HG02759 (cell line): ENCODE results near the gene TMEM121.

Experiments
- ATAC-seq: cut with Tn5 transposase; IDR thresholded peaks from one replicate; pipeline ENCODE4 v1.9.1; 2021; ENCODE audit warnings: mild to moderate bottlenecking, moderate library complexity; ENCODE audit not compliant: unreplicated experiment

The TMEM121 gene

GRCh38 chr14:105486974-105487448, 39.4 kb upstream of the TMEM121 start:
- ATAC-seq: no peak

- no peak for ATAC-seq
Observed at GRCh38 chr14:105487449-105487985, 38.9 kb upstream of the TMEM121 start.

DNA sequence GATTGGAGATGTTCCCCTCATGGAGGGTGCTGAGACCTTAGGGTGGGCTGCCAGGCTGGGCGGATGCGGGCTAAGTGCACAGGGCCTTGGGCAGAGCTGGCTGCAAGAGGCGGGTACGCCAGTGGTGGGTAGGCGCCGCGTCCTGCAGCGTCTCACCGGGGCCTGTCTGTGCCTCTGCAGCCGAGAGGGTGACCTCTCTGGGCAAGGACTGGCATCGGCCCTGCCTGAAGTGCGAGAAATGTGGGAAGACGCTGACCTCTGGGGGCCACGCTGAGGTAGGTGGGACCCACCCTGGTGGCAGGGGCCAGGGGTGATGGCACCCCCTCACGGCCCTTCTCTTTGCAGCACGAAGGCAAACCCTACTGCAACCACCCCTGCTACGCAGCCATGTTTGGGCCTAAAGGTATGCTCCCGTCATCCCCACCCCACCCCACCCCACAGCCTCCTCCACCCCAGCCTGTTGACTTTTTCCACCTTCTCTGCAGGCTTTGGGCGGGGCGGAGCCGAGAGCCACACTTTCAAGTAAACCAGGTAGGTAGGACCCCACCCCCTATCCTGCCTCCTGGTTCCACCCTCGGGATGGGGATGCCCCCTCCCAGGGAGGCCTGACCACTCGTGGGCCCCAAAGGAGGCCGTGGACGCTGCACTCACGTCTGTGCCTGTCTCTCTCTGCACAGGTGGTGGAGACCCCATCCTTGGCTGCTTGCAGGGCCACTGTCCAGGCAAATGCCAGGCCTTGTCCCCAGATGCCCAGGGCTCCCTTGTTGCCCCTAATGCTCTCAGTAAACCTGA, 38.2 kb upstream of the TMEM121 start:
- ATAC-seq: no peak

- no peak for ATAC-seq
Observed at GRCh38 chr14:105488781-105489541, 37.4 kb upstream of the TMEM121 start.

DNA sequence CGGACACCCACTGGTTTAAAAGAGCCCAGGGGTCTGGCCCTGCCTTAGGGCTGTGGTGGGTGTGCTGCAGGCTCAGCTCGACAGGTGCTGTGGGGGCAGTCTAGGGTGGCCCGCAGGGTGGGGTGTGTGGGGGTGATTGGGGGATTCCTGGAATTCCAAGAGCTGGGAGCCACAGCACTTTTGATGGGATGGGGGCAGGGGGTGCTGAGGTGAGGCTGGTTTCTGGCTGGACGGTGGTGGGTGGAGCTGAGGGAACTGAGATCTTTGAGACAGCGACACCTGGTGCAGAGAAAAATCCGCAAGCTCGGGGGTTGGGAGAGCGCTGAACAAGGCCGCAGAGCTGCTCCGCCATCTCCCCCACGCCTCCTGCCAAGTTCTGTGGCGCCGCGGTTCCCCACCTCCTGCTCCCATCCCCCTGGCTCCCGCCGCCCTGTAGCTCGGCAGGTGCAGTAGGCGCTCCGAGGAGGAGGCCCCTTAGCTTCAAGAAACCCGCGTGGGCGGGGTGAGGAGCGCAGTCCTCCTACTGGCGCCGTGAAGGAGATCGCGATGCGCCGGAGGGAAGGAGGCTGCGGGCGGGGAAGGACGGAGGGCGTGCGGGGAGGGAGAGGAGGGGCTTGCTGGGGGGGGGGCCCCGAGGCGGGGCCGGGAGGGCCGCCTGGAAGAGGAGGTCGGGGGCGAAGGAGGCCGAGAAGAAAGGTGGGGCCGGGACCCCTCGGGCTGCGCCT, 36.7 kb upstream of the TMEM121 start:
- no peak for ATAC-seq

DNA sequence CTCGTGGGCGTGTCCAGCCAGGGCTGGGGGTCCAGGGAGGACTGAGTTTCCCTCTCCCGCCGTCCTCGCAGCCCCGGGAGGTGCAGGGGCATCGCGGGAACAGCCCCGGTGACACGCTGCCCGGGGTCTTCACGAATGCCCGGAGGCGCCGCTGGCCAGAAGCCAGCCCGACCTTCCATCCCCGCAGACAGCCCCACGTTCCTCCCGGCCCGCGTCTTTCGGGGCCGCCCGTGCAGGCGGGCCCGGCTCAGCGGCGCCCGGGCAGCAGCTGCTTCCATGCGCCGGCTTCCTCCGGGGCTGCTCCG, 36.2 kb upstream of the TMEM121 start:
- no peak for ATAC-seq

DNA sequence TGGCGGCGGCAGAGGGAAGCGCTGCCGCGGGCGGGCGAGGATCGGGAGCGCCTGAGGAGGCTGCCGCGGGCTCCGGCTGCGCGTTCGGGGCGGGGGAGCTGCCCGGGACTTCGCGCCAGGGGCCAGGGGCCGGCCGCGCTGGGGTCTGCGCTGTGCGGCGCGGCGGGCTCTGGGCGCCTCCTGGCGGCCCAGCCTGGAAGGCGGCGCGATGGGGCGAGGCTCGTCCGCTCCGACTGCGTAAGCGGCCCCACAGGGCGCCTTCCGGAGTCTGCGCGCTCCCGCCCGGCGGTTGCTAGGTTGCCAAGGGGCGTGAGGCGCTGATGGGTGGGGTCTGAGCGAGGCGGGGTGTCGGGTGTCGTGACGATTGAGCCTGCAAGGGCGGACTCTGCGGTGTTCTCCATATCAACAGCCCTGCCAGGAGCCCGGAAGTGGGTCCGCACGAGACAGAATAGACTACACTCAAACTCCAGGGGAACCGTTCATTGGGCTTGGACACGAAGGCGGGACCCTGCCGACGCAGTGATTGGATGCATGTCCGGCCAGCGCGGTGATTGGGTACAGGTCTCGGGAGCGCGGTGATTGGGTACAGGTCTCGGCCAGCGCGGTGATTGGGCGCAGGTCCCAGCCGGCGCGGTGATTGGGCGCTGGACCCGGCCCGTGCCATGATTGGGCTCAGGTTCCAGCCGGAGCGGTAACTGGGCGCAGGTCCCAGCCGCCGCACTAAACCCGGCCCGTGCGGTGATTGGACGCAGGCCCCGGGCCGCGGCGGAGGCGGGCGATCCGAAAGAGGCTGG, 35.6 kb upstream of the TMEM121 start, which contains the start of gene TEDC1:
TSS of gene TEDC1 (plus strand) at position 675 of the 794 bp plus-strand sequence. CDS start 130 bp downstream, outside the sequence.
- ATAC-seq: peak; percentile 73

GRCh38 chr14:105491366-105491973, 34.9 kb upstream of the TMEM121 start:
- peak; percentile 3 for ATAC-seq

GRCh38 chr14:105492031-105492970, 34.1 kb upstream of the TMEM121 start:
- no peak for ATAC-seq

DNA sequence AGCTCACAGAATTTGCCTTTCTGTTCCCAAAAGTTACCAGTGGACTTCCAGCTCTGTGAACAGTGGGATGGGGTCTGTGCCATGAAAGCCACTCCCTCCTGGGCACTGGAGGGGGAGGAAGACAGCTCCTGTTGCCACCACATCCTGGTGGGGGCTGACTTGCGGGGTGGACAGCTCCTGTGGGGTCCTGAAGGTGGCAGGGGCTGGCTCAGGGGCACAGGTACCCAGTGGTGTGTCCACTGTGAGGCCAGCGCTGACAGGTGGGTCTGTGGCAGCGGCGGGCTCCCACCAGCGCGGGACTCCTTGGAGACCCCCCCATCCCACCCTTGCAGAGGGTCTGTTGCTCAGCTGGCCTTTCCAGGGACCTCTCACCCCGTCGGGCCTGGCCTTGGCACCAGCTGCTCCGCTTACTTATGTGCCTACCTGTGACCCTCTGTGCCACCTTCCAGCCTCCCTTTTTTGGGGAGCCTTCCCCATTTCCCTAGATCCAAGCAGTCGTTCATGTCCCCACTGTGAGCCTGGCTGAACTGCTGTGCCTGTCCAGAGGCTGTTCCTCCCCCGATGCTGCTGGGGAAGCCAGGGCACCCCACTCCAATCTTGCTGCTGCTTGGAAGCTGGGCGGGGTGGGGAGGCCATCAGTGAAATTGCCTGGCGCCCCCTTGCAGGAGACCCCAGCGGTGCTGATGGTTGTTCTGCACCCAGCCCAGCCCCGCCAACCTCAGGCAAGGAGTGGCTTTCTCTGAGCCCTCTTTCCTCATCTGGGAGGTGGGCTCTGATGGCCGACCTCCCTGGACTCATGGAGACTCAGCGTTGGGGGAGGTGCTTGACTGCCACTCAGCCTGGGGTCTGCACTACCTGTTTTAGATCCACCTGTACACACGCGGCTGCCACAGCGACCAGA, 33.2 kb upstream of the TMEM121 start:
- no peak for ATAC-seq

DNA sequence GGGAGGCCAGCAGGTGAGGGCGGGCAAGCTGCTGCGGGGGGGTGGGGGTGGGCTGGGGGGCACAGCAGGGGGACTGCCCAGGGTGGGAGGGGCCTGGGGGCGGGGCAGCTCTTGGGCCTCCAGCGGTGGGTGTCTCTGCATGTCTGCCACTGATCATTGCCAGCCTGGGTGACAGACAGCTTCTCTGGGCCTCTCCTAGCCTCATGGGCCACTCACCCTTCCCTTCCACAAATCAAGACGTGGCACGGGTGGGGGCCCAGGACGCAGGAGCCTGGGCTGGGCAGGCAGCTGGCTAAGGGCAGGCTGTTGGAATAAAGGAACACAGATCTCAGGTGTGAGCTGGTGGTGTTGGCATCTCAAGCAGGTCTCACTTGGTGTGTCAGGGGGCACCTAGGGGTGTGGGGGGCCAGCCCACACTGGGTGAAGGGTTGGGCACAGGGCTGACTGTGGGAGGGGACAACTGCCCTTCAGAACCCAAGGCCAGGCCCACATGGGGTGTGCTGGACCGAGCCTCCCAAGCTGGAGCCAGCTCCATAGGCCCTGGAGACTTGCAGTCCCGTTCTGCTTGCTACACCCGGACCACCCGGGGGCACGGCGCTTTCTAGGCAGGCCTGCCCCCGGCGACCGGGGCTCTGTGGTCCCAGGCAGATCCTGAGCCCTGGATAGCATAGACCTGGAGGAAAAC, 32.3 kb upstream of the TMEM121 start:
- ATAC-seq: no peak

DNA sequence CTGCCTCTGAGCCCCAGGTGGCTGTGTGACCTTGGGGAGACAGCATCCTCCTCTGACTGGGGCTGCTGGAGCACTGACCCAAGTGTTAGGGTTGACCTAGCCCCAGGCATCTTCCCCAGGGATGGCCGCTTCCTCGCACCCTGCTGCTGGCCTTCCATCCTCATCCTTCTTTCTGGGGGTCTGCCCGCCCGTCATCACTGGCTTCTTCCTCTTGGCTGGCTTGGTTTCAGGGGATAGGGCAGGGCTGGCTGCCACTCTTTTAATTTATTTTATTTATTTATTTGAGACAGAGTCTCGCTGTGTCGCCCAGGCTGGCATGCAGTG, 31.8 kb upstream of the TMEM121 start:
- ATAC-seq: no peak

DNA sequence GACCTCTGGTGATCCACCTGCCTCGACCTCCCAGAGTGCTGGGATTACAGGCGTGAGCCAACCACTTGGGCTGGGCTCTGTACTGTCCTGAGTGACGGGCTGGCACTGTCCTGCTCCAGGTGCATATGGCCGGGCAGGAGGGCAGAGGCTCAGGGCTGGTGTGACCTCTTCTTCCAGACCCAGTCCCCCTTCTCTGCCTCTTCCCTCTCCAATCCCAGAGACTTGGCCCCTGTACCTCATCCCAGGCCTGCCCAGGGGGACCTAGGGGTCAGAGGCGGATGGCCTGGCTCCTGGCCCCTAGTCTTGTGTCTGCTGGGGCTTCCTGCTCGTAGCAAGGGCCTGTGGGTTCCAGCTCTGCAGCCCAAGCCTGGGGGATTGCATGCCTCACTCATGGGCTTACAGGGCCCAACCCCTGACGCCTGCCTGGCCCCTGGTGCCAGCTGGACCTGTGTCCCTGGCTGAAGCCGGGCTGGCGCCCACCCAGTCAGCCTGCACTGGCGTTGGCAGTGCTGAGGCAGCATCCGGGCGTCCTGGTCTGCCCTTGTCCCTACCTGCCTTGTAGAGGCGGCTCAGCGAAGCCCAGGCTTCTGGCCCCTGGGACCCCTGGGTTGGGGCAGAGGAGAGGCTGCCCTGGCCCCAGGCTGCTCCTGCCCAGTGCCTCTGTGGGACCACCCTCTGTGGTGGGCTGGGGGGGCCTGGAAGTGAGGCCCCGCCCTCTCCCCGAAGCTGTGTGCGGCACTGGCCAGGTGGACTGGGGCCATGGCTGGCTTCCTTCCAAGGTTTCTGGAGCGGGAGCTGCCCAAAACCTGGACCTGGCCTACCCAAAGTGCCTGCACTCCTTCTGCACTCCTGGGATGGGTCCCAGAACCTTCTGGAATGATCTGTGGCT, 31.0 kb upstream of the TMEM121 start:
- ATAC-seq: no peak

- no peak for ATAC-seq
Observed at GRCh38 chr14:105495990-105496830, 30.2 kb upstream of the TMEM121 start.

DNA sequence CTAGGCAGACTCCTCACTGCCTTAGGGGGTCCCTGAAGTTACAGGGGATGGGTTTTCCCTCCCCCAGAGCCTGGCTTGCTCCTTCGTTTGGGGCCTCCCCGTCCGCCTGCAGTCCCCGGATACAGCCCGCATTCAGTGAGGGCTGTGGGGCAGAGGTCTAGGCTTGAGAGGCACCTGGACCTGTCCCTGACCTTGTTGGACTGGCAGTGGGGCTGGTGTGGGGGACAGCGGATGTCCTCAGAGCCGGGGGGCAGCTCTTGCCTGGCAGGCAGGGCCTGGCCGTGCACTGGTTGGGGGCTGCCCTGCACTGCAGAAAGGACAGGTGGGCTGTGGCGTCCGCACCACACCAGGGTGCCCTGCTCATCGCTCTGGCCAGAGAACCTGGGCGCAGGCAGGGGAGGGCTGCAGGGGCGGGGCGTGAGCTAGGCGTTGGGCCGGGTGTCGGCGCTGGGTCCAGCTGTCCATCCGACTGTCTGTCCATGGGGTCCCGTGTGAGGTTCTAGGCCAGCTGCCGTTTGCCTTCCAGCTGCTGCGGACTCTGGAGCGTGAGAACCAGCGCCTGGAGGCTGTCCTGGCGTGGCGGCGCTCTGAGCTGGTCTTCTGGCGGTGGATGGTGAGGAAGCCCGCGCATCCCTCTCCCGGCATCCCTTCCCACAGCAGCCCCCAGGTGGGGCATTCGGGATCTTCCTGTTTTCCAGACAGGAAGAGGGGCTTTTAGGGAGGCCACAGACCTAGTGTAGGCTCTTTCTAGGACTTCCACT, 29.4 kb upstream of the TMEM121 start:
- ATAC-seq: no peak
